ENCODE data around the gene CROCC2. TPM values are rescaled to one million over a fixed set of nuclear protein-coding genes. Genes with fewer than 3 reads are reported as not detected.
A peak's percentile ranks its signal among the peaks of the same experiment; 100 is the strongest.

Gene CROCC2
- total and polyA plus RNA-seq, 2 of the 13 experiments (the other 11 are each of a cell fraction or from before 2014, with no cell fraction given) = not detected

DNA sequence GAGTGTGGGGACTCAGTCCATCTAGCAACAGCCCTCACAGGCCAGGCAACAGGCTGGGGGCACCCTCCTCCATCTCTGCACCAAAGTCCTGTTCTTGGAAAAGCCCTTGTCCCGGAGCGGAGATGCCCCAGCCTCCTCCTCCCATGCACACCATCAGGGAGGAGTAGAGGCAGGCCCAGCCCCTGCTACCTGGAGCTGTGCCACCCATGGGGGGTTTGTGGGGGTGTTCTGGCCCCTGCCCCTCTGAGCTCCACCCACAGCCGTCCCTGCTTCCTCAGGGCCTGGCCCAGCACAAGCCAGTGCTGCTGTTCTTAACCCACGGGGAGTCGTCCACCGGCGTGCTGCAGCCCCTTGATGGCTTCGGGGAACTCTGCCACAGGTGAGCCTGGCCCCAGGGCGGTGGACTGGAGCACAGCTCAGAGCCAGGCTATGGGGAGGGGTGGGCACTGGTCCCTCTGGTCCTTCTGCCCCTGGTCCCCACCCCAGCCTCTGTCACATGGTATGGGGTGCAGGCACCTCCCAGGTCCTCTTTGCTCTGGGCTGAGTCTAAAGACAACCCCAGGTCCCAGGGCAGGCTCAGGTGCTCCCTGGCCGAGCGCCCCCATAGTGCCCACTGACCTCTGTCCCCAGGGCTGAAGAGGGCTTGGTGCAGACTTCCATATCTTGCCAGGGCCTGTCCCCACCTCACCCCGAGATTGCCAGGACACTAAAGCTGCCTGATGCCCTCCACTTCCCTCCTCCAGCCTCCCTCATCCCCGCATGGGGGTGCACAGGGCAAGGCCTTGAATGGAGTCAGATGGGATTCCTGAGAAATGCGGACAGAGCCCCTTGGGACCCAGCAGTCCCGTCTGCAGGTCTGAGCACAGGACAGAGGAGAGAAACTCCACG lies 34.8 kb upstream of the CROCC2 start:
- intact Hi-C loops (cut with micrococcal nuclease; ENCODE audit: unreplicated experiment) (no loop called here), in situ Hi-C loops (cut with HindIII; ENCODE audit: extremely low pct_ligation_motif_present, low pct_unique_long_range_greater_than_20kb) (loop anchor here (25.0 kb wide), 1 partner anchor 766 kb away; the partner anchor contains the start of genes ATG4B and THAP4)
- Histone ChIP-seq H3K36me3 (replicated peaks in 1 of 2; ENCODE audit: control insufficient read depth in 1 of 2, insufficient read depth in 2 of 2, low read length in 2 of 2) (no peaks in the 10 kb centered on the region), H4K20me1 (ENCODE audit: insufficient read depth, low read length) (no peaks in the 10 kb centered on the region), H3K79me2 (ENCODE audit: insufficient read depth, low read length) (no peaks in the 10 kb centered on the region), H3K9ac (ENCODE audit: insufficient read depth, low read depth, low read length) (no peak overlapping the region), H3K27ac (ENCODE audit: extremely low read length, insufficient read depth, low read length) (peak overlapping the region; percentile 6), H3K27me3 (ENCODE audit: control insufficient read depth in 1 of 2, insufficient read depth in 2 of 2, low read length in 2 of 2) (no peaks in the 10 kb centered on the region), H3K9me3 (ENCODE audit: low read length) (no peaks in the 10 kb centered on the region), H3K4me3 (replicated peaks in 1 of 3; ENCODE audit: insufficient read depth in 1 of 3, low read depth in 2 of 3, low read length in 3 of 3) (no peak overlapping the region), H2AFZ (ENCODE audit: low read length) (no peak overlapping the region), H3K4me2 (ENCODE audit: low read depth, low read length) (peak overlapping the region; percentile 0; the same call in 1 of the 2 replicates), H3K4me1 (ENCODE audit: insufficient read depth, low read length) (peaks cover 100% of the 10 kb centered on the region)
- WGBS (ENCODE audit: low lambda C conversion rate) = 81% methylated on average over 13 of the region's 16 CpGs
- BruUV-seq (replicated peaks) = no TSS peak
- POLR2A ChIA-PET = interaction anchor here (0.7 to 7.1 kb wide), 2 partner anchors 19 to 383 kb away, joined by 3 to 63 read pairs; no protein-coding TSS in a partner anchor
- ATAC-seq = no peak
- DNase-seq (ENCODE audit: low spot score) = no peak
- CTCF ChIA-PET (ENCODE audit: low intra/inter-chr PET ratio, low total read pairs) = no interaction called here
- FAIRE-seq = no peak
- 0 out of 2 replicates have a peak, but pooled peaks have one; percentile 13 for TF ChIP-seq NRL (CRISPR knock-in tag; IDR thresholded peaks at IDR 0.05; ENCODE audit: borderline replicate concordance)
- TF ChIP-seq SP4 (CRISPR knock-in tag; IDR thresholded peaks at IDR 0.05) = 0 out of 2 replicates have a peak, but pooled peaks have one; percentile 10
- TF ChIP-seq KDM6A (CRISPR knock-in tag; IDR thresholded peaks at IDR 0.05; ENCODE audit: low read depth) = no peak
- TF ChIP-seq ZNF256 (CRISPR knock-in tag; conservative IDR thresholded peaks at IDR 0.05) = no peak
- TF ChIP-seq, protein P1, sequence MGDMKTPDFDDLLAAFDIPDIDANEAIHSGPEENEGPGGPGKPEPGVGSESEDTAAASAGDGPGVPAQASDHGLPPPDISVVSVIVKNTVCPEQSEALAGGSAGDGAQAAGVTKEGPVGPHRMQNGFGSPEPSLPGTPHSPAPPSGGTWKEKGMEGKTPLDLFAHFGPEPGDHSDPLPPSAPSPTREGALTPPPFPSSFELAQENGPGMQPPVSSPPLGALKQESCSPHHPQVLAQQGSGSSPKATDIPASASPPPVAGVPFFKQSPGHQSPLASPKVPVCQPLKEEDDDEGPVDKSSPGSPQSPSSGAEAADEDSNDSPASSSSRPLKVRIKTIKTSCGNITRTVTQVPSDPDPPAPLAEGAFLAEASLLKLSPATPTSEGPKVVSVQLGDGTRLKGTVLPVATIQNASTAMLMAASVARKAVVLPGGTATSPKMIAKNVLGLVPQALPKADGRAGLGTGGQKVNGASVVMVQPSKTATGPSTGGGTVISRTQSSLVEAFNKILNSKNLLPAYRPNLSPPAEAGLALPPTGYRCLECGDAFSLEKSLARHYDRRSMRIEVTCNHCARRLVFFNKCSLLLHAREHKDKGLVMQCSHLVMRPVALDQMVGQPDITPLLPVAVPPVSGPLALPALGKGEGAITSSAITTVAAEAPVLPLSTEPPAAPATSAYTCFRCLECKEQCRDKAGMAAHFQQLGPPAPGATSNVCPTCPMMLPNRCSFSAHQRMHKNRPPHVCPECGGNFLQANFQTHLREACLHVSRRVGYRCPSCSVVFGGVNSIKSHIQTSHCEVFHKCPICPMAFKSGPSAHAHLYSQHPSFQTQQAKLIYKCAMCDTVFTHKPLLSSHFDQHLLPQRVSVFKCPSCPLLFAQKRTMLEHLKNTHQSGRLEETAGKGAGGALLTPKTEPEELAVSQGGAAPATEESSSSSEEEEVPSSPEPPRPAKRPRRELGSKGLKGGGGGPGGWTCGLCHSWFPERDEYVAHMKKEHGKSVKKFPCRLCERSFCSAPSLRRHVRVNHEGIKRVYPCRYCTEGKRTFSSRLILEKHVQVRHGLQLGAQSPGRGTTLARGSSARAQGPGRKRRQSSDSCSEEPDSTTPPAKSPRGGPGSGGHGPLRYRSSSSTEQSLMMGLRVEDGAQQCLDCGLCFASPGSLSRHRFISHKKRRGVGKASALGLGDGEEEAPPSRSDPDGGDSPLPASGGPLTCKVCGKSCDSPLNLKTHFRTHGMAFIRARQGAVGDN (CRISPR knock-in tag; IDR thresholded peaks at IDR 0.05) = peak; percentile 25; the same call in 1 of the 2 replicates
- no peak for TF ChIP-seq ZNF501 (CRISPR knock-in tag; IDR thresholded peaks at IDR 0.05)

Data from HepG2 (cell line).